GM13976 (cell line): ENCODE results near the gene ALDH3B2.

Source experiments
- DNase-seq: peaks from one replicate; pipeline ENCODE4 v3.0.0; 2012; ENCODE audit warnings: low spot score
- CTCF ChIP-seq: IDR thresholded peaks from 2 replicates; pipeline ENCODE4 v1.5.1; 2012; ENCODE audit warnings: borderline replicate concordance, mild to moderate bottlenecking; ENCODE audit not compliant: insufficient read depth; ENCODE audit errors: extremely low read depth, missing control alignments, control extremely low read depth
- in situ Hi-C: fragments of 300-500 bp; cut with MboI; formaldehyde crosslinking; loops from one replicate; pipeline ENCODE4 v1.12.0; 2022; ENCODE audit warnings: low sequenced_read_pairs, mixed read lengths, inconsistent platforms; ENCODE audit not compliant: unreplicated experiment

Gene ALDH3B2

DNA sequence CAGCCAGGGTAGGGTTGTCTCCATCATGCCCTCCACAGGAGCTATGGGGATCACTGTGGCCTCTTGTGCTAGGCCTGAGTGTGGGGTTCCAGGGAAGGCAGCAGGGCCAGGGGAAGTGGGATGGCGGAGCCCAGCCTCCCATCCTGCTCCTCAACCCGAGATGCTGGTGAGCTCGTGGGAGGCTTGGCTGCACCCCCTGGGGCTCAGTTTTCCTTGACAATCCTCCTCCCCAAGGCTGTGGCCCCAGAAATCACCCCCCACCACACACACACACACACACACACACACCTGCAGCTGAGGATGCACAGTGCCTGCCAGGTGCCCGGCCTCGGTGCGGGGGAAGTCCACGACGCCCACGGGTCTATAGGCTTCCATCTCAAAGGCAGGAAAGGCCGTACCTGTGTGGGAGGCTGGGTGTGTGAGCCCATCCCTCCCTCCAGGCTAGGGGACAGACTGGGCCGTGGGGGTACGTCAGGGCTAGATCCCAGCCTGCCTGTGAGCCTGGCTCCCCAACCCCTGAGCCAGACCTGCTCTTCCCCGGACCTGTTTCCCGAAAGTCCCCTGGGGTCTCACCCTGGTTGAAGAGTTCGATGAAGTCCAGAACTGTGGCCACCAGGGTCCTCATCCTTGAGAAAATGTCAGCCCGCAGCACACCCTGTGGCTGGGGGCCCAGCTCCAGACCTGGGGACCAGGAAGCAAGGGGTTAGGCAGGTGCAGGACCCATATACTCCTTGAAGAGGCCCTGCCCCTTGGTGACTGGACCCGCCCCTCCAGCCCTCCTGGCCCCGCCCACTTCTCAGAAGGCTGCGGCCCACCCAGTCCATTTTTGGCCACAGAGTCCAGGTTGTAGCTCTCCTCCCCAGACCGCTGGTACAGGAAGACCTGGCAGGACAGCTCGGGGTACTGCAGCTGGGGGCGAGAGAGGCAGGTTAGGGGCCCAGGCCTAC is 29.7 kb downstream of the ALDH3B2 start:
- TF ChIP-seq CTCF = no peak
- in situ Hi-C loops = no loop called here
- DNase-seq = no peak

- no peak for TF ChIP-seq CTCF
- in situ Hi-C loops = no loop called here
- no peak for DNase-seq
Observed at GRCh38 chr11:67644042-67644441, 30.4 kb downstream of the ALDH3B2 start.

DNA sequence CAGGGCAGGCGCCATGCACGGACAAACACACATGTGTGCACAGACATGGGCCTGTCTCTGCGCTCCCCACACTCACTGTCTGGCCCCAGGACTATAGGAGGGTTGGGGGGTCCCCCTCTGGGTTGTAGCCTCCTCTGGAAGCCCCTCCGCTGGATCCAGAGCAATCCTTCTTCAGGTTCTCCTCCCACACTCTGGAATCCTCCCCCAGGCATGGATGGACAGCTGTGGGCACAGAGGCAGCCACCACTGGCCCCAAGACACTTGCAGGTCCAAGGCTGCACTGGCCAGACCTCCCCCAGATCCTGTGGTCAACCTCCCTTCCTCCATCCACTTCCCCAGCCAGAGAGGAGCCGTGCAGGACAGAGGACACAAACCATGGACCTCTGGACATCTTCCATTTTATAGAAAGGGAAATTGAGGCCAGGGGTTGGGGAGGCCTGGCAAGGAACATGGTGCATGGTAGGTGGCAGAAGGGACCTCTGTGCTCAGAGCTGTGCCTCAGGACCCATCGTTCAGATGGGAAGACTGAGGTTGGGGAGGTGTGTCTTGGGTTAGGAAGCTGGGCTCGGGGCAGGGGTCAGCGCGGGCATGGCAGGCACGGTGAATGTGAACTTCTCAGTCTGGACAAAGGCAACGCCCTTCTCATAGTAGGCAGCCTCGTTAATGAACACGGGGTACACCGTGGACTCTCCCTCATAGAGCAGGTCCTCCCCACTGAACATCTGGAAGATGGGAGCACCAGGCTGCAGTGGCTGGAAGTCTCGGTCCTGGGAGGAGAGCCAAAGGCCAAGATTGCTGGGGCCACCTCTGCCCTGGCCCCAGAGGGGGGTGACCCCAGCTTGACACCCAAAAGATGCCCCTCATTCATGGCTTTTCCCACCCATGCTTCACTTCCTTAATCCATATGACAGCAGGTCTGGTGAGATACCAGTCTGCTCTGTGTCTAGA is 32.0 kb downstream of the ALDH3B2 start:
- DNase-seq = no peak
- no peak for TF ChIP-seq CTCF
- in situ Hi-C loops = no loop called here

GRCh38 chr11:67641338-67642172 is 32.9 kb downstream of the ALDH3B2 start:
- in situ Hi-C loops = no loop called here
- TF ChIP-seq CTCF = no peak

DNA sequence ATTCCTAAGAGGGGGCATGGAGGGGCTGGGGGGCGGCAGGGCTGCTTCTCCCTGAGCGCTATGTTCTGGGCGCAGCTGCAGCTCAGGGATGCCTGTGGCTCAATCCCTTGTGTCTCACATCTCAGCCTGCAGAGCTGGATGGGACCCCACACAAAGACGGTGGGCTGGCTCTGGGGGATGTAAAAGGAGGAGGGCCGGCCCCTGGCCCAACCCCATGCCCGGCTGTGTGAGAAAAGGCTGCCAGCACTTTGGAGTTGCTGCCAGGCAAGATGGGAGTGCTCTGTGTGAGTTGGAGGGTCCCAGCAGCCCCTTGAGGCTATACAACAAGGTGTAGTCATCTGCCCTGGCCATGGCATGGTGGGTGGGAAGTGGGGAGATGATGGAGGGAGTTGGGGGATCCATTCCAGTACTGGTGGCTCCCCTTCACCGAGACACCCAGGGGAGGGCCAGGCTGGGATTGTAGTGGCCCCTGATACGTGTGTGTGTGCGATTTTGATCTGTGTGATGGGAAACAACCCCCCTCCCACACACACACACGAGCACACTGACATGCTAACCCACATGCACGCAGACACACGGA is 33.6 kb downstream of the ALDH3B2 start:
- no peak for DNase-seq
- in situ Hi-C loops = no loop called here
- TF ChIP-seq CTCF = no peak

More at GRCh38 chr11:67641338-67642172, 32.9 kb downstream of the ALDH3B2 start:
- no peak for DNase-seq
